ENCODE data around the gene IVL.

DNA sequence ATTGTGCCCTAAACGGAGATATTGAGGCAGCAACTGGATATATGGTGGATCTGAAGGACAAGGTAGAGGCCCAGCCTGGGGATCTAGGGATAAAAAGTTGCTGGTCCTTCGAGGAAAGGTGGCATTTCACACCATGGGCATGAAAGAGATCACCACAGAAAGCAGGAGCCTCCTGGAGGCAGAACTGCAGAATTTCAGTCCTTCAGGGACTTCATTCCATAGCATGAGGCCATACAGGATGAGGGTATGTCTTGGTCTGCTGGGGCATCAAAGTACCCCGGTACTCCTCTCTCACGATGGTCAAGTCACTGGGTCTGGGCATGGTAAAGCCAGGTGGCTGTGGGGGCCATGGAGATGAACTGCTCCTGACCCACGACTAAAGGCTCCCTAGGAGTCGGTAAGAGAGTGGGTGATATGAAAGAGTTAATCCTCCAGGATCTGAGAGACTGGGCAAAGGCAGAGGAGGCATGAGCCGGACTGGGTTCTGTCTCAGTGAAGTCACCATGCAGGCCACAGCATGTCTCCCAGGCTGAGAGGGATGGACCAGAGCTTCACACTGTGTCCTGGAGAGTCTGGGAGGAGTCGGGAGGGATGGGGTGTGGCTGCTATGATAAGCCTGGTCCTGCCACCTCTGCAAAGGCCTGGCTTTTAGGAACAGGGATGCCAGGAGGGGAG is 32.8 kb downstream of the IVL start:
- no peak for TF ChIP-seq EZH2phosphoT487 (IDR thresholded peaks at IDR 0.05; ENCODE audit: low read depth)
- TF ChIP-seq, protein P1, sequence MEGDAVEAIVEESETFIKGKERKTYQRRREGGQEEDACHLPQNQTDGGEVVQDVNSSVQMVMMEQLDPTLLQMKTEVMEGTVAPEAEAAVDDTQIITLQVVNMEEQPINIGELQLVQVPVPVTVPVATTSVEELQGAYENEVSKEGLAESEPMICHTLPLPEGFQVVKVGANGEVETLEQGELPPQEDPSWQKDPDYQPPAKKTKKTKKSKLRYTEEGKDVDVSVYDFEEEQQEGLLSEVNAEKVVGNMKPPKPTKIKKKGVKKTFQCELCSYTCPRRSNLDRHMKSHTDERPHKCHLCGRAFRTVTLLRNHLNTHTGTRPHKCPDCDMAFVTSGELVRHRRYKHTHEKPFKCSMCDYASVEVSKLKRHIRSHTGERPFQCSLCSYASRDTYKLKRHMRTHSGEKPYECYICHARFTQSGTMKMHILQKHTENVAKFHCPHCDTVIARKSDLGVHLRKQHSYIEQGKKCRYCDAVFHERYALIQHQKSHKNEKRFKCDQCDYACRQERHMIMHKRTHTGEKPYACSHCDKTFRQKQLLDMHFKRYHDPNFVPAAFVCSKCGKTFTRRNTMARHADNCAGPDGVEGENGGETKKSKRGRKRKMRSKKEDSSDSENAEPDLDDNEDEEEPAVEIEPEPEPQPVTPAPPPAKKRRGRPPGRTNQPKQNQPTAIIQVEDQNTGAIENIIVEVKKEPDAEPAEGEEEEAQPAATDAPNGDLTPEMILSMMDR (IDR thresholded peaks at IDR 0.05; ENCODE audit: low read depth, low read length), result no peak

Data from OCI-LY3 (cell line).